Stimulated activated naive CD4-positive, alpha-beta T cell treated with Interleukin-2 at 50 U/mL for 16 hours (primary cell): ENCODE data around the gene AP4S1.

Experiments
- DNase-seq: peaks from one replicate; lab custom pipeline; 2025; lab: John Stamatoyannopoulos, UW

The AP4S1 gene

GRCh38 chr14:31137214-31137889 is 111.9 kb downstream of the AP4S1 start:
- DNase-seq, result no peak

DNA sequence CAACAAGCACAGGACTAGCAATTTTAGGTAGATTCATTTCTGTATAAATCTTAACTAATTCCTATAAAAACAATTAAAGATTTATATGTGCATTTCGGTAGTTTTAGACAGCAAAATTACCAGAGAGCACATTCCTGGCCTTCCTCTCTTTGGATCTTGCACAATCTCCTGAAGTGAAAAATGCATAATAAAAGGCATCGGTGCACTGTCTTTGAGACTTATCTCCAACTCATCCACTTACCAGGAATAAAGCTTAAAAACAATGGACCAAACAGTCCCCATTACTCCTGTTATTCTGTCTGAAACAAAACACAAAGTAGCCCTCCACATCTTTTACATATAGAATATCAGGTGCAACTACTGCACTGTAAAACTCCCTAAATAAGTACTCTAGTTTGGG is 112.9 kb downstream of the AP4S1 start:
- no peak for DNase-seq

- DNase-seq, result no peak
These were observed 113.9 kb downstream of the AP4S1 start for GRCh38 chr14:31139301-31139847.

GRCh38 chr14:31142455-31143087 is 117.1 kb downstream of the AP4S1 start:
- DNase-seq, result no peak
